HepG2 (cell line): ENCODE data around the gene SRSF1. TPM values are rescaled to one million over a fixed set of nuclear protein-coding genes. Genes with fewer than 3 reads are reported as not detected.

Source experiments
- ATAD3A ChIP-seq: sonication (generic); formaldehyde crosslinking; IDR thresholded peaks from 2 replicates; pipeline ENCODE4 v1.4.0; 2020; ENCODE audit warnings: missing genetic modification reagents
- BHLHE40 ChIP-seq: IDR thresholded peaks from 2 replicates; pipeline ENCODE4 v1.6.1; 2011; ENCODE audit warnings: low read length, improper control_type of control experiment
- BORCS8-MEF2B ChIP-seq: sonication (generic); formaldehyde crosslinking; IDR thresholded peaks from 2 replicates; pipeline ENCODE4 v1.8.0; 2022; ENCODE audit warnings: mild to moderate bottlenecking, missing genetic modification reagents
- CREM ChIP-seq, 2 experiments: sonication (generic) in 1 of 2; formaldehyde crosslinking in 1 of 2; IDR thresholded peaks; 2 replicates each; pipeline versions ENCODE4 v1.4.0 to v1.6.1; 2016 to 2020; ENCODE audit warnings: antibody characterized with exemption in 1 of 2, mild to moderate bottlenecking in 1 of 2, missing genetic modification reagents in 1 of 2
- FOXK2 ChIP-seq: fragments of 450-650 bp; IDR thresholded peaks from 2 replicates; pipeline ENCODE4 v1.6.1; 2016
- HDAC6 ChIP-seq: fragments of 200-600 bp; sonication (generic); IDR thresholded peaks from 2 replicates; pipeline ENCODE4 v1.7.0; 2017; ENCODE audit warnings: mild to moderate bottlenecking, antibody characterized with exemption, low read length, low read depth
- ISL2 ChIP-seq: sonication (generic); formaldehyde crosslinking; IDR thresholded peaks from 2 replicates; pipeline ENCODE4 v1.5.0; 2020; ENCODE audit warnings: missing genetic modification reagents
- KDM1A ChIP-seq: IDR thresholded peaks from 2 replicates; pipeline ENCODE4 v1.6.1; 2016; ENCODE audit warnings: missing compliant biosample characterization
- MAFG ChIP-seq: sonication (generic); formaldehyde crosslinking; IDR thresholded peaks from 2 replicates; pipeline ENCODE4 v1.5.1; 2020; ENCODE audit warnings: mild to moderate bottlenecking, missing genetic modification reagents
- MBNL3 ChIP-seq: fragments of 250-450 bp; sonication (Bioruptor Pico); conservative IDR thresholded peaks from 2 replicates; pipeline ENCODE4 v1.8.0; 2022; ENCODE audit warnings: mild to moderate bottlenecking, inconsistent platforms
- NBN ChIP-seq: fragments of 450-650 bp; conservative IDR thresholded peaks from 2 replicates; pipeline ENCODE4 v1.6.1; 2017
- NFIB ChIP-seq: sonication (generic); formaldehyde crosslinking; IDR thresholded peaks from 2 replicates; pipeline ENCODE4 v1.9.0; 2021; ENCODE audit warnings: missing genetic modification reagents, mild to moderate bottlenecking, borderline replicate concordance
- RELA ChIP-seq: sonication (generic); formaldehyde crosslinking; IDR thresholded peaks from 2 replicates; pipeline ENCODE4 v1.4.0; 2020; ENCODE audit warnings: missing genetic modification reagents
- RXRA ChIP-seq: sonication (generic); formaldehyde crosslinking; IDR thresholded peaks from 2 replicates; pipeline ENCODE4 v1.5.1; 2020; ENCODE audit warnings: missing genetic modification reagents
- SALL1 ChIP-seq: sonication (generic); formaldehyde crosslinking; IDR thresholded peaks from 2 replicates; pipeline ENCODE4 v1.8.0; 2022; ENCODE audit warnings: mild to moderate bottlenecking, missing genetic modification reagents
- SP140L ChIP-seq: sonication (generic); formaldehyde crosslinking; IDR thresholded peaks from 2 replicates; pipeline ENCODE4 v1.4.0; 2020; ENCODE audit warnings: missing genetic modification reagents, borderline replicate concordance
- SRSF1 ChIP-seq: fragments of 200-400 bp; formaldehyde crosslinking; optimal IDR thresholded peaks from 2 replicates; pipeline ENCODE3; 2017; ENCODE audit warnings: mild to moderate bottlenecking, low read depth, low read length, moderate library complexity
- TAF15 ChIP-seq: fragments of 200-400 bp; formaldehyde crosslinking; IDR thresholded peaks from one replicate; pipeline ENCODE4 v1.6.1; 2018; ENCODE audit warnings: mild to moderate bottlenecking, low read depth, low read length; ENCODE audit not compliant: poor library complexity, severe bottlenecking
- TARDBP ChIP-seq: sonication (generic); formaldehyde crosslinking; IDR thresholded peaks from 2 replicates; pipeline ENCODE4 v1.8.0; 2022; ENCODE audit warnings: mild to moderate bottlenecking, missing genetic modification reagents
- TBX3 ChIP-seq: fragments of 450-650 bp; IDR thresholded peaks from 2 replicates; pipeline ENCODE4 v1.6.1; 2017; ENCODE audit warnings: antibody characterized with exemption, mild to moderate bottlenecking, inconsistent platforms, borderline replicate concordance
- ZBTB8A ChIP-seq: sonication (generic); formaldehyde crosslinking; IDR thresholded peaks from 2 replicates; pipeline ENCODE4 v1.4.0; 2020; ENCODE audit warnings: mild to moderate bottlenecking, low read depth, missing genetic modification reagents, borderline replicate concordance
- ZFP90 ChIP-seq: sonication (generic); formaldehyde crosslinking; IDR thresholded peaks from 2 replicates; pipeline ENCODE4 v1.8.0; 2022; ENCODE audit warnings: missing genetic modification reagents, mild to moderate bottlenecking, inconsistent platforms, borderline replicate concordance
- ZNF224 ChIP-seq: sonication (generic); formaldehyde crosslinking; IDR thresholded peaks from 2 replicates; pipeline ENCODE4 v1.5.0; 2020; ENCODE audit warnings: mild to moderate bottlenecking, missing genetic modification reagents
- ZNF232 ChIP-seq: sonication (generic); formaldehyde crosslinking; IDR thresholded peaks from 2 replicates; pipeline ENCODE4 v1.4.0; 2020; ENCODE audit warnings: missing genetic modification reagents, borderline replicate concordance
- ZNF296 ChIP-seq: sonication (generic); formaldehyde crosslinking; conservative IDR thresholded peaks from 2 replicates; pipeline ENCODE4 v1.5.0; 2020; ENCODE audit warnings: mild to moderate bottlenecking, missing genetic modification reagents
- ZNF329 ChIP-seq: sonication (generic); formaldehyde crosslinking; IDR thresholded peaks from 2 replicates; pipeline ENCODE4 v1.9.0; 2021; ENCODE audit warnings: low read depth, mild to moderate bottlenecking, missing genetic modification reagents
- ZNF614 ChIP-seq: IDR thresholded peaks from 2 replicates; pipeline ENCODE4 v1.6.1; 2018; ENCODE audit warnings: missing biosample characterization, missing genetic modification reagents, inconsistent platforms, borderline replicate concordance
- ZNF720 ChIP-seq: sonication (generic); formaldehyde crosslinking; IDR thresholded peaks from 2 replicates; pipeline ENCODE4 v1.4.0; 2020; ENCODE audit warnings: missing genetic modification reagents
- ZNF747 ChIP-seq: sonication (generic); formaldehyde crosslinking; IDR thresholded peaks from 2 replicates; pipeline ENCODE4 v1.8.1; 2023; ENCODE audit warnings: missing genetic modification reagents, mild to moderate bottlenecking, borderline replicate concordance
- ZNF766 ChIP-seq: sonication (generic); formaldehyde crosslinking; IDR thresholded peaks from 2 replicates; pipeline ENCODE4 v1.5.0; 2020; ENCODE audit warnings: missing genetic modification reagents, borderline replicate concordance
- polyA plus RNA-seq, 8 experiments: library from polyadenylated mRNA; depleted of rRNA in 3 of 8; stranded (reverse) in 7 of 8; unstranded in 1 of 8; fragments of >200 nt; fragmentation: Illumina TruSeq in 4 of 8; extraction: Trizol in 4 of 8; gene quantifications; 2 replicates each; pipeline versions ENCODE4 v1.2.1 to v1.2.3, GENCODE V29; 2011 to 2016; ENCODE audit warnings: low read depth in 4 of 8, missing spikeins in 1 of 8, mixed read lengths in 1 of 8; ENCODE audit not compliant: insufficient read depth in 1 of 8
- total RNA-seq, 5 experiments: library from RNA; depleted of rRNA; stranded (reverse); fragments of >200 nt; fragmentation: Illumina TruSeq; extraction: Trizol; gene quantifications; 2 replicates each; pipeline ENCODE4 v1.2.3, GENCODE V29; 2016; ENCODE audit warnings: low read depth in 1 of 5
- TF ChIP-seq, protein P1 (sequence below): sonication (generic); formaldehyde crosslinking; IDR thresholded peaks from 2 replicates; pipeline ENCODE4 v1.9.0; 2022; ENCODE audit warnings: missing genetic modification reagents, mild to moderate bottlenecking, borderline replicate concordance

SRSF1 gene
- total and polyA plus RNA-seq, 2 of the 13 experiments (the other 11 are each of a cell fraction or from before 2014, with no cell fraction given): 142 to 445 TPM

DNA sequence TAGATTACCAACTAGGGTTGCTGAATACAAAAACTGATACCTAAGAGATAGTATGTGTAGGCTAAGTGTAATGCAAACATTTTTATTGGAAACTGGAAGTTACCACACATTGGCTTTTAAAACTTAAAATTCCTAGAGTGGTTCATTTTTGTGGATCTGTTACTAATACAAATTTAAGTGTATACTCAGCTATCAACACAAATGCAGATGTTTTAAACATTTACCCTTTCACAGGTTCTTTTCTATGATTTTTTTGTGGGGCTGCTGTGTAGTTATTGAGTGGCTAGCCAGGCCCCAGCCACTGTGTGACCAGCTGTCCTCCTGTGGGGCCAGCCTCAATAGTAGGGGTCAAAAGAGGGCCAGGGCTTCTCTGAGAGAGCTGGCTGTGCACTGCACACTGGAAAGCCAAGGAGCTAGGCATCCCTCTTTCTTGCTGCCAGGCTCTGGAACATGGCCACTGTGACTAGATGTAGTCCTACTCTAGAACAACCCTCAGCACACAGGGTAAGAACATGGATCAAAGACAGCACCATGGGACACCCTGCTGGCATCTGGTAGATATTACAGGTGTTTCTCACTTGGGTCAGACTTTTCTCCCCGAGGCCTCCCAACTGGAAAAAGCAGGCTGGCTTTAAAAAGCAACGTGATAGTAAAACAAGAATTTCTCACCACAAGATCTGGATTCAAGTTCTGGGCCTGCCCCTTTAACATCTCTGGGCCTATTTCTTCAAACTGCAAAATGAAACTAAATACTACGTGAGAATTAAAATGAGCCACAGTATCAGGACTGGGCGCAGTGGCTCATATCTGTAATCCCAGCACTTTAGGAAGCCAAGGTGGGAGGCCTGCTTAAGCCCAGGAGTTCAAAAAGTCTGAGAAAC is 11.7 kb downstream of the SRSF1 start (continued):
- TF ChIP-seq HDAC6 (no peak), MAFG (CRISPR knock-in tag) (no peak), SRSF1 (no peak), BHLHE40 (no peak), ZNF747 (no peak), TAF15 (no peak), ZFP90 (CRISPR knock-in tag) (no peak), RELA (no peak; the same call in 1 of the 2 replicates), FOXK2 (no peak), ZNF329 (CRISPR knock-in tag) (no peak), ZNF224 (CRISPR knock-in tag) (no peak), CREM (IDR thresholded peaks at IDR 0.05) (no peak), CREM (CRISPR knock-in tag; IDR thresholded peaks at IDR 0.05) (no peak), ZNF296 (CRISPR knock-in tag) (no peak), ZNF232 (CRISPR knock-in tag) (no peak), BORCS8-MEF2B (peak; percentile 72), NFIB (no peak), RXRA (CRISPR knock-in tag) (peak; percentile 53; the same call in 1 of the 2 replicates), TBX3 (no peak), SALL1 (CRISPR knock-in tag) (peak; percentile 67), ZNF614 (peak; percentile 59; the same call in 1 of the 2 replicates), SP140L (CRISPR knock-in tag) (no peak), MBNL3 (CRISPR knock-in tag) (no peak), ATAD3A (CRISPR knock-in tag) (no peak), ZNF720 (CRISPR knock-in tag) (no peak), KDM1A (no peak), ZNF766 (CRISPR knock-in tag) (no peak), NBN (no peak), TARDBP (CRISPR knock-in tag) (no peak), ZBTB8A (CRISPR knock-in tag) (no peak), ISL2 (CRISPR knock-in tag) (0 out of 2 replicates have a peak, but pooled peaks have one; percentile 12)
- TF ChIP-seq, protein P1, sequence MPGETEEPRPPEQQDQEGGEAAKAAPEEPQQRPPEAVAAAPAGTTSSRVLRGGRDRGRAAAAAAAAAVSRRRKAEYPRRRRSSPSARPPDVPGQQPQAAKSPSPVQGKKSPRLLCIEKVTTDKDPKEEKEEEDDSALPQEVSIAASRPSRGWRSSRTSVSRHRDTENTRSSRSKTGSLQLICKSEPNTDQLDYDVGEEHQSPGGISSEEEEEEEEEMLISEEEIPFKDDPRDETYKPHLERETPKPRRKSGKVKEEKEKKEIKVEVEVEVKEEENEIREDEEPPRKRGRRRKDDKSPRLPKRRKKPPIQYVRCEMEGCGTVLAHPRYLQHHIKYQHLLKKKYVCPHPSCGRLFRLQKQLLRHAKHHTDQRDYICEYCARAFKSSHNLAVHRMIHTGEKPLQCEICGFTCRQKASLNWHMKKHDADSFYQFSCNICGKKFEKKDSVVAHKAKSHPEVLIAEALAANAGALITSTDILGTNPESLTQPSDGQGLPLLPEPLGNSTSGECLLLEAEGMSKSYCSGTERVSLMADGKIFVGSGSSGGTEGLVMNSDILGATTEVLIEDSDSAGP (CRISPR knock-in tag): no peak; the same call in 1 of the 2 replicates
